ENCODE results near the gene PAQR5.
"Not testable (repeated sequence)": the region's sequence is repeated elsewhere in the genome, so short reads cannot be mapped to it uniquely, and the experiment has no call there.

Gene PAQR5

GRCh38 chr15:69293741-69294615 lies 4.7 kb upstream of the PAQR5 start:
- DNase-seq = no peak

GRCh38 chr15:69296606-69297005 lies 2.1 kb upstream of the PAQR5 start:
- no peak for DNase-seq

GRCh38 chr15:69297642-69298353 lies 914 bp upstream of the PAQR5 start:
- no peak for DNase-seq

- no peak for DNase-seq
Measured at GRCh38 chr15:69298354-69298696, 387 bp upstream of the PAQR5 start.

- DNase-seq = no peak
Measured at GRCh38 chr15:69299451-69299886, 757 bp downstream of the PAQR5 start.

- DNase-seq = no peak
Measured at GRCh38 chr15:69299943-69300588, 1.4 kb downstream of the PAQR5 start.

GRCh38 chr15:69301101-69301500 lies 2.4 kb downstream of the PAQR5 start:
- DNase-seq = not testable (repeated sequence)

GRCh38 chr15:69302087-69302486 lies 3.4 kb downstream of the PAQR5 start:
- not testable (repeated sequence) for DNase-seq

GRCh38 chr15:69302929-69303328 lies 4.2 kb downstream of the PAQR5 start:
- DNase-seq = no peak

- DNase-seq = no peak
Measured at GRCh38 chr15:69303337-69304181, 4.8 kb downstream of the PAQR5 start.

- DNase-seq = no peak
Measured at GRCh38 chr15:69304182-69304545, 5.5 kb downstream of the PAQR5 start.

- DNase-seq = no peak
Measured at GRCh38 chr15:69305204-69305931, 6.7 kb downstream of the PAQR5 start.

- DNase-seq = no peak
Measured at GRCh38 chr15:69305933-69306568, 7.3 kb downstream of the PAQR5 start.

- DNase-seq = no peak
Measured at GRCh38 chr15:69307939-69308338, 9.2 kb downstream of the PAQR5 start.

GRCh38 chr15:69308949-69309348 lies 10.2 kb downstream of the PAQR5 start:
- DNase-seq = no peak

- DNase-seq = no peak
Measured at GRCh38 chr15:69311319-69311721, 12.6 kb downstream of the PAQR5 start.

GRCh38 chr15:69313432-69314000 lies 14.8 kb downstream of the PAQR5 start:
- DNase-seq = no peak

- no peak for DNase-seq
Measured at GRCh38 chr15:69314131-69314530, 15.4 kb downstream of the PAQR5 start.

- no peak for DNase-seq
Measured at GRCh38 chr15:69314736-69315135, 16.0 kb downstream of the PAQR5 start.

GRCh38 chr15:69315402-69316110 lies 16.8 kb downstream of the PAQR5 start:
- no peak for DNase-seq

GRCh38 chr15:69316291-69316690 lies 17.6 kb downstream of the PAQR5 start:
- no peak for DNase-seq
